ENCODE data around the gene ROPN1L.

The ROPN1L gene

GRCh38 chr5:10459080-10460055 is 17.7 kb downstream of the ROPN1L start:
- no peak for DNase-seq

- DNase-seq: no peak
Observed at GRCh38 chr5:10460252-10460906, 18.7 kb downstream of the ROPN1L start.

- DNase-seq: no peak
Observed at GRCh38 chr5:10461041-10461440, 19.4 kb downstream of the ROPN1L start.

- no peak for DNase-seq
Observed at GRCh38 chr5:10461904-10462555, 20.4 kb downstream of the ROPN1L start.

GRCh38 chr5:10463566-10463965 is 21.9 kb downstream of the ROPN1L start:
- DNase-seq: no peak

- no peak for DNase-seq
Observed at GRCh38 chr5:10464173-10464572, 22.5 kb downstream of the ROPN1L start.

GRCh38 chr5:10465726-10466125 is 24.0 kb downstream of the ROPN1L start:
- no peak for DNase-seq

- no peak for DNase-seq
Observed at GRCh38 chr5:10466446-10467073, 24.9 kb downstream of the ROPN1L start.

GRCh38 chr5:10467281-10468198 is 25.9 kb downstream of the ROPN1L start:
- no peak for DNase-seq

- no peak for DNase-seq
Observed at GRCh38 chr5:10468256-10468655, 26.6 kb downstream of the ROPN1L start.

GRCh38 chr5:10469253-10470050 is 27.8 kb downstream of the ROPN1L start:
- no peak for DNase-seq

GRCh38 chr5:10470669-10471068 is 29.0 kb downstream of the ROPN1L start:
- DNase-seq: no peak

- no peak for DNase-seq
Observed at GRCh38 chr5:10471677-10472076, 30.0 kb downstream of the ROPN1L start.

- no peak for DNase-seq
Observed at GRCh38 chr5:10474521-10475075, 32.9 kb downstream of the ROPN1L start.

GRCh38 chr5:10475931-10476676 is 34.4 kb downstream of the ROPN1L start:
- no peak for DNase-seq

GRCh38 chr5:10476878-10477277 is 35.2 kb downstream of the ROPN1L start:
- no peak for DNase-seq

- no peak for DNase-seq
Observed at GRCh38 chr5:10477943-10478342, 36.3 kb downstream of the ROPN1L start.

- DNase-seq: no peak
Observed at GRCh38 chr5:10478436-10478835, 36.8 kb downstream of the ROPN1L start.

- no peak for DNase-seq
Observed at GRCh38 chr5:10479154-10479721, 37.6 kb downstream of the ROPN1L start.

All from left hindlimb (tissue), 1 donor.